ENCODE results near the gene LINC01488.

The LINC01488 gene

GRCh38 chr11:69438286-69438920 is 43.1 kb upstream of the LINC01488 start:
- TF ChIP-seq ZNF354C (tag by site-specific recombination; IDR thresholded peaks at IDR 0.05; ENCODE audit: borderline replicate concordance, low read depth) (no peak), ZNF10 (tag by site-specific recombination; IDR thresholded peaks at IDR 0.05) (no peak), YY2 (tag by site-specific recombination; IDR thresholded peaks at IDR 0.05) (no peak), ZNF221 (tag by site-specific recombination; IDR thresholded peaks at IDR 0.05; ENCODE audit: borderline replicate concordance) (no peak), ZNF426 (tag by site-specific recombination; IDR thresholded peaks at IDR 0.05) (no peak), HOXD13 (CRISPR knock-in tag; IDR thresholded peaks at IDR 0.05; ENCODE audit: borderline replicate concordance) (no peak), ZNF548 (tag by site-specific recombination; IDR thresholded peaks at IDR 0.05) (no peak), ZNF610 (tag by site-specific recombination; IDR thresholded peaks at IDR 0.05; ENCODE audit: borderline replicate concordance) (no peak), RBAK (tag by site-specific recombination; IDR thresholded peaks at IDR 0.05) (no peak)
- TF ChIP-seq, protein P1, sequence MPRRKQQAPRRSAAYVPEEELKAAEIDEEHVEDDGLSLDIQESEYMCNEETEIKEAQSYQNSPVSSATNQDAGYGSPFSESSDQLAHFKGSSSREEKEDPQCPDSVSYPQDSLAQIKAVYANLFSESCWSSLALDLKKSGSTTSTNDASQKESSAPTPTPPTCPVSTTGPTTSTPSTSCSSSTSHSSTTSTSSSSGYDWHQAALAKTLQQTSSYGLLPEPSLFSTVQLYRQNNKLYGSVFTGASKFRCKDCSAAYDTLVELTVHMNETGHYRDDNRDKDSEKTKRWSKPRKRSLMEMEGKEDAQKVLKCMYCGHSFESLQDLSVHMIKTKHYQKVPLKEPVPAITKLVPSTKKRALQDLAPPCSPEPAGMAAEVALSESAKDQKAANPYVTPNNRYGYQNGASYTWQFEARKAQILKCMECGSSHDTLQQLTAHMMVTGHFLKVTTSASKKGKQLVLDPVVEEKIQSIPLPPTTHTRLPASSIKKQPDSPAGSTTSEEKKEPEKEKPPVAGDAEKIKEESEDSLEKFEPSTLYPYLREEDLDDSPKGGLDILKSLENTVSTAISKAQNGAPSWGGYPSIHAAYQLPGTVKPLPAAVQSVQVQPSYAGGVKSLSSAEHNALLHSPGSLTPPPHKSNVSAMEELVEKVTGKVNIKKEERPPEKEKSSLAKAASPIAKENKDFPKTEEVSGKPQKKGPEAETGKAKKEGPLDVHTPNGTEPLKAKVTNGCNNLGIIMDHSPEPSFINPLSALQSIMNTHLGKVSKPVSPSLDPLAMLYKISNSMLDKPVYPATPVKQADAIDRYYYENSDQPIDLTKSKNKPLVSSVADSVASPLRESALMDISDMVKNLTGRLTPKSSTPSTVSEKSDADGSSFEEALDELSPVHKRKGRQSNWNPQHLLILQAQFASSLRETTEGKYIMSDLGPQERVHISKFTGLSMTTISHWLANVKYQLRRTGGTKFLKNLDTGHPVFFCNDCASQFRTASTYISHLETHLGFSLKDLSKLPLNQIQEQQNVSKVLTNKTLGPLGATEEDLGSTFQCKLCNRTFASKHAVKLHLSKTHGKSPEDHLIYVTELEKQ (tag by site-specific recombination; IDR thresholded peaks at IDR 0.05; ENCODE audit: borderline replicate concordance) = no peak
- no peaks in the 10 kb centered on the region for H3K9me3 ChIP-seq (ENCODE audit: control insufficient read depth, insufficient read depth, low read depth, low read length)
- H3K4me3 ChIP-seq (ENCODE audit: low read depth, low read length) = no peak overlapping the region
- no peak overlapping the region for H3K27ac ChIP-seq (ENCODE audit: extremely low read depth, low read depth, low read length)
- no peaks in the 10 kb centered on the region for H3K4me1 ChIP-seq (ENCODE audit: control insufficient read depth, insufficient read depth, low read length)
- H3K36me3 ChIP-seq (ENCODE audit: control insufficient read depth in 2 of 2, insufficient read depth in 1 of 2, low read length in 2 of 2) = no peaks in the 10 kb centered on the region
- POLR2A ChIA-PET = no interaction called here
- CTCF ChIA-PET = no interaction called here

DNA sequence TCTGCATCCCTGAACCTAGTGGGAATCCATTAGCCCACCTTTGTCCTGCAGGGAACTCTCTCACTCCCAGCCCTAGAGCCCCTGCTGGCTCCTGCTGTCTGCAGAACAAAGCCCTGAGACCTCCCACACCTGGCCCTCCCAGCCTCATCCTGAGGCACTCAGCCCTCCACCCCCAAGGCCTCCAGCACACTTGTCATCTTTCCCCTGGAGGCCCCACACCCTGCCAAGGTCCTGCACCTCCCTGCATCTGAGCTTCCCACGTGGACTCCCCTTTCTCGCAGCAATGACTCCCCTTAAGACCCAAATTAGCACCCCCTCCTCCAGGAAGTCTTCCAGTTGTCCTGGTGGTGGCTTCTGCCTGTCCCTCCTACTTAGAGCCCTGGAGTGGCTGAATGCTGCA is 42.3 kb upstream of the LINC01488 start:
- no peaks in the 10 kb centered on the region for H3K4me1 ChIP-seq (ENCODE audit: control insufficient read depth, insufficient read depth, low read length)
- ChIA-PET POLR2A (no interaction called here), CTCF (interaction anchor here (1.1 kb wide), 1 partner anchor 307 kb away, joined by 3 read pairs; no protein-coding TSS in a partner anchor)
- H3K27ac ChIP-seq (ENCODE audit: extremely low read depth, low read depth, low read length) = no peak overlapping the region
- no peaks in the 10 kb centered on the region for H3K9me3 ChIP-seq (ENCODE audit: control insufficient read depth, insufficient read depth, low read depth, low read length)
- H3K4me3 ChIP-seq (ENCODE audit: low read depth, low read length) = no peak overlapping the region
- TF ChIP-seq ZIC2 (tag by site-specific recombination; IDR thresholded peaks at IDR 0.05) (0 out of 2 replicates have a peak, but pooled peaks have one; percentile 8), ZFHX2 (tag by site-specific recombination; conservative IDR thresholded peaks at IDR 0.05) (0 out of 2 replicates have a peak, but pooled peaks have one; percentile 10), ZNF629 (tag by site-specific recombination; IDR thresholded peaks at IDR 0.05) (no peak), ZNF221 (tag by site-specific recombination; IDR thresholded peaks at IDR 0.05; ENCODE audit: borderline replicate concordance) (no peak), ZFP37 (tag by site-specific recombination; IDR thresholded peaks at IDR 0.05) (no peak), ZNF837 (tag by site-specific recombination; IDR thresholded peaks at IDR 0.05) (no peak), GLIS1 (tag by site-specific recombination; IDR thresholded peaks at IDR 0.05) (peak; percentile 33; the same call in 1 of the 2 replicates), ZNF354C (tag by site-specific recombination; IDR thresholded peaks at IDR 0.05; ENCODE audit: borderline replicate concordance, low read depth) (no peak), ZNF548 (tag by site-specific recombination; IDR thresholded peaks at IDR 0.05) (no peak), EGR2 (tag by site-specific recombination; IDR thresholded peaks at IDR 0.05; ENCODE audit: low read depth) (peak; percentile 49)
- no peaks in the 10 kb centered on the region for H3K36me3 ChIP-seq (ENCODE audit: control insufficient read depth in 2 of 2, insufficient read depth in 1 of 2, low read length in 2 of 2)
